ENCODE data around the gene GADD45G.

The GADD45G gene

DNA sequence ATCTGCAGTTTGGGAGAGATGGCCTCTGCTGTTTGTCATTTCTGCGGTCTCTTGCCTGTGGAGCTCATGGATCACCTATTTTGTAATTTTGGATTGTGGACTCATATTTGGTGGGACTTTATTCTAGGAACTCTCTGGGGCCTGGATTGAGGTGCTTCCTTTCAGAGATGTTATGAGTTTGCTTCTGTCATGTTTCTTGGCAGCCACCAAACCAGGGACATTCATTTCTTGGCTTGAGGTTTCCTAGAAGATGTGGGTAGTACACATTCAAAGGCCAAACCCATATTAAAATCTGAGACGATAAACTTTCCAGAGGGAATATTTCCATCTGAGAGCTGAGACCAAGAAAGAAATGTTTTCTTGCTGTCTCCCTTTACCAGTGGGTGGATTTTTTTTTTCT, 37.2 kb upstream of the GADD45G start:
- H3K4me1 ChIP-seq (ENCODE audit: low read depth, poor library complexity, severe bottlenecking) = no peaks in the 10 kb centered on the region
- TF ChIP-seq, protein P1, sequence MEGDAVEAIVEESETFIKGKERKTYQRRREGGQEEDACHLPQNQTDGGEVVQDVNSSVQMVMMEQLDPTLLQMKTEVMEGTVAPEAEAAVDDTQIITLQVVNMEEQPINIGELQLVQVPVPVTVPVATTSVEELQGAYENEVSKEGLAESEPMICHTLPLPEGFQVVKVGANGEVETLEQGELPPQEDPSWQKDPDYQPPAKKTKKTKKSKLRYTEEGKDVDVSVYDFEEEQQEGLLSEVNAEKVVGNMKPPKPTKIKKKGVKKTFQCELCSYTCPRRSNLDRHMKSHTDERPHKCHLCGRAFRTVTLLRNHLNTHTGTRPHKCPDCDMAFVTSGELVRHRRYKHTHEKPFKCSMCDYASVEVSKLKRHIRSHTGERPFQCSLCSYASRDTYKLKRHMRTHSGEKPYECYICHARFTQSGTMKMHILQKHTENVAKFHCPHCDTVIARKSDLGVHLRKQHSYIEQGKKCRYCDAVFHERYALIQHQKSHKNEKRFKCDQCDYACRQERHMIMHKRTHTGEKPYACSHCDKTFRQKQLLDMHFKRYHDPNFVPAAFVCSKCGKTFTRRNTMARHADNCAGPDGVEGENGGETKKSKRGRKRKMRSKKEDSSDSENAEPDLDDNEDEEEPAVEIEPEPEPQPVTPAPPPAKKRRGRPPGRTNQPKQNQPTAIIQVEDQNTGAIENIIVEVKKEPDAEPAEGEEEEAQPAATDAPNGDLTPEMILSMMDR (conservative IDR thresholded peaks at IDR 0.05; ENCODE audit: low read depth, low read length) = no peak
- no peak overlapping the region for H3K9ac ChIP-seq
- no peak overlapping the region for H3K4me3 ChIP-seq (IDR thresholded peaks at IDR 0.05; ENCODE audit: insufficient read depth, low read depth, low read length)
- H3K27ac ChIP-seq = no peak overlapping the region
- no peak overlapping the region for H3K4me2 ChIP-seq
- no peaks in the 10 kb centered on the region for H3K27me3 ChIP-seq (ENCODE audit: insufficient read depth, low read depth)
- H4K20me1 ChIP-seq (ENCODE audit: insufficient read depth) = no peaks in the 10 kb centered on the region
- H3K79me2 ChIP-seq (ENCODE audit: insufficient read depth, low read depth) = no peaks in the 10 kb centered on the region
- no peak overlapping the region for H2AFZ ChIP-seq (ENCODE audit: low read depth)
- no peaks in the 10 kb centered on the region for H3K36me3 ChIP-seq (ENCODE audit: insufficient read depth)

DNA sequence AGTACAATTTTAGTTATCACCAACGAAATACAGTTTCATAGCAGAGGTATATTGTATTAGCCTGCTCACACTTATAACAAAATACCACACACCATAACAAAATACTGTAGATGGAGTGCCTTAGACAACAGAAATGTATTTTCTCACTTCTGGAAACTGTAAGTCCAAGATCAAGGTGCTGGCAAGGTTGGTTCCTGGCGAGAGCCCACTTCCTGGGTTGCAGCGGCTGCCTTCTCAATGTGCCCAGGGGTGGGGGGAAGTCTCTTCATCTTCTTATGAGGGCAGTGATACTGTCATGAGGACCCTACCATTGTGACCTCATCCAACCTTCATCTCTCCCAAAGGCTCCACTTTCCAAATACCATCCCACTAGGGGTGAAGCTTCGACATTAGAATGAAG, 30.5 kb upstream of the GADD45G start:
- Histone ChIP-seq H3K9ac (no peak overlapping the region), H3K27me3 (ENCODE audit: insufficient read depth, low read depth) (no peaks in the 10 kb centered on the region), H3K27ac (no peak overlapping the region), H3K4me3 (IDR thresholded peaks at IDR 0.05; ENCODE audit: insufficient read depth, low read depth, low read length) (no peak overlapping the region), H3K4me2 (no peak overlapping the region), H3K4me1 (ENCODE audit: low read depth, poor library complexity, severe bottlenecking) (no peaks in the 10 kb centered on the region), H4K20me1 (ENCODE audit: insufficient read depth) (no peaks in the 10 kb centered on the region), H3K36me3 (ENCODE audit: insufficient read depth) (no peaks in the 10 kb centered on the region), H2AFZ (ENCODE audit: low read depth) (no peak overlapping the region), H3K79me2 (ENCODE audit: insufficient read depth, low read depth) (no peaks in the 10 kb centered on the region)
- TF ChIP-seq, protein P1 (conservative IDR thresholded peaks at IDR 0.05; ENCODE audit: low read depth, low read length) = no peak

DNA sequence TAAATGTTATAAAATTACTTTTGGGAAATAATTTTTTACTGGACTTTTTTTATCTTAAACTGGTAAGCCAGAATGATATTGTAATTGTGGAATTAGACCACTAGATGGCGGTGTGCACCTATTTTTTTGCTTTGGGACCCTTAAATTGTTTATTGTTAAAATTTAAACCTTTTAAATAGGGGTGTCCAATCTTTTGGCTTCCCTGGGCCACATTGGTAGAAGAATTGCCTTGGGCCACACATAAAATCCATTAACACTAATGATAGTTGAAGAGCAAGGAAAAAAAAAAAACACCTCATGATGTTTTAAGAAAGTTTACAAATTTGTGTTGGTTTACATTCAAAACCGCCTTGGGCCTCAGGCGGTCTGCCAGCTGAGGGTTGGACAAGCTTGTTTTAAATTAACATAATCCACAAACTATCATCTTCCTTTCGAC, 28.4 kb upstream of the GADD45G start:
- no peaks in the 10 kb centered on the region for H4K20me1 ChIP-seq (ENCODE audit: insufficient read depth)
- no peak overlapping the region for H3K9ac ChIP-seq
- H3K4me2 ChIP-seq = no peak overlapping the region
- no peaks in the 10 kb centered on the region for H3K4me1 ChIP-seq (ENCODE audit: low read depth, poor library complexity, severe bottlenecking)
- TF ChIP-seq, protein P1 (conservative IDR thresholded peaks at IDR 0.05; ENCODE audit: low read depth, low read length) = peak; percentile 94
- H3K36me3 ChIP-seq (ENCODE audit: insufficient read depth) = no peaks in the 10 kb centered on the region
- H3K4me3 ChIP-seq (IDR thresholded peaks at IDR 0.05; ENCODE audit: insufficient read depth, low read depth, low read length) = no peak overlapping the region
- H3K79me2 ChIP-seq (ENCODE audit: insufficient read depth, low read depth) = no peaks in the 10 kb centered on the region
- no peak overlapping the region for H3K27ac ChIP-seq
- H3K27me3 ChIP-seq (ENCODE audit: insufficient read depth, low read depth) = no peaks in the 10 kb centered on the region
- no peak overlapping the region for H2AFZ ChIP-seq (ENCODE audit: low read depth)

DNA sequence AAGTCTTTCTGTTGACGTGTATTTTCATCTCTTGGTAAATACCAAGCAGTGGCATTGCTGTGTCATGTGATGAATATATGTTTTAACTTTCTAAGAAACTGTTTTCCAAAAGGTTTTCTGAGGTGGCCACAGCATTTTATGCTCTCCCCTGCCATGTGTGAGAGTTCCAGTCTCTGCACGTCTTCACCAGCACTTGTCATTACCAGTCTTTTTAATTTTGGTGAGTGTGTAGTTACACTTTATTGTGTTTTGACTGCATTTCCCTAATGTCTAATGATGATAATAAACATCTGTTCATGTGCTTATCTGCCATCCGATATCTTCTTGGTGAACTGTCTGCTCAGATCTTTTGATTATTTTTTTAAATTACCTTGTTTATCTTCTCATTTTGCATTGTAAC, 27.4 kb upstream of the GADD45G start:
- H3K27me3 ChIP-seq (ENCODE audit: insufficient read depth, low read depth) = no peaks in the 10 kb centered on the region
- no peak overlapping the region for H3K4me2 ChIP-seq
- no peak overlapping the region for H2AFZ ChIP-seq (ENCODE audit: low read depth)
- no peak overlapping the region for H3K27ac ChIP-seq
- H3K36me3 ChIP-seq (ENCODE audit: insufficient read depth) = no peaks in the 10 kb centered on the region
- H3K79me2 ChIP-seq (ENCODE audit: insufficient read depth, low read depth) = no peaks in the 10 kb centered on the region
- no peaks in the 10 kb centered on the region for H3K4me1 ChIP-seq (ENCODE audit: low read depth, poor library complexity, severe bottlenecking)
- H3K9ac ChIP-seq = no peak overlapping the region
- TF ChIP-seq, protein P1 (conservative IDR thresholded peaks at IDR 0.05; ENCODE audit: low read depth, low read length) = no peak
- no peak overlapping the region for H3K4me3 ChIP-seq (IDR thresholded peaks at IDR 0.05; ENCODE audit: insufficient read depth, low read depth, low read length)
- H4K20me1 ChIP-seq (ENCODE audit: insufficient read depth) = no peaks in the 10 kb centered on the region
